MCF 10A (cell line): ENCODE data around the gene LIMA1. TPM values are rescaled to one million over a fixed set of nuclear protein-coding genes. Genes with fewer than 3 reads are reported as not detected.

Source experiments
- microRNA-seq: library from miRNA; unstranded; fragments of <30 nt; microRNA quantifications from one replicate; pipeline ENCODE4 v1.2.0, GENCODE V29; 2022
- total RNA-seq: library from RNA; stranded (reverse); gene quantifications from 2 replicates; pipeline ENCODE4 v1.2.3, GENCODE V29; 2022

The LIMA1 gene
- total RNA-seq, 1 experiment from 2014 or later, result 86.0 TPM

Small RNAs within 50 kb of the gene (microRNA-seq; reads per million reads assigned to microRNA genes)
- 53.1 reads per million, percentile 68 among the genes with 10 or more reads in this experiment for gene MIR1293

Other genes with a start within 250 kb of the LIMA1 start
- 1.3 and 1.7 TPM in 2 replicates for gene ASIC1, start 225.9 kb downstream of the LIMA1 start, total RNA-seq
- gene SMARCD1, start 198.2 kb downstream of the LIMA1 start, total RNA-seq, result 57.4 and 58.7 TPM in 2 replicates
- gene GPD1, start 179.5 kb downstream of the LIMA1 start, total RNA-seq, result 0.37 and 0.74 TPM in 2 replicates
- gene COX14, start 171.3 kb downstream of the LIMA1 start, total RNA-seq, result 43.6 and 45.2 TPM in 2 replicates
- 56.8 and 58.1 TPM in 2 replicates for gene CERS5, start 116.2 kb downstream of the LIMA1 start, total RNA-seq
- gene FAM186A, start 113.1 kb upstream of the LIMA1 start, total RNA-seq, result not detected in 2 replicates
- 73.6 and 78.8 TPM in 2 replicates for gene LARP4, start 117.4 kb upstream of the LIMA1 start, total RNA-seq
- gene DIP2B, start 221.5 kb upstream of the LIMA1 start, total RNA-seq, result 18.8 and 19.0 TPM in 2 replicates